Lower leg skin (tissue), 4 donors: ENCODE results near the gene CLTRN. TPM values are rescaled to one million over a fixed set of nuclear protein-coding genes. Genes with fewer than 3 reads are reported as not detected.
"Not testable (repeated sequence)": the region's sequence is repeated elsewhere in the genome, so short reads cannot be mapped to it uniquely, and the experiment has no call there.

ENCODE experiments used
- DNase-seq, 2 donors: peaks; one replicate each; pipeline ENCODE4 v3.0.0-alpha.2; 2019; ENCODE audit warnings: low spot score in 2 of 2
- H3K4me3 ChIP-seq: fragments of 200-600 bp; sonication (generic); 2 replicates; pipeline ENCODE4 v1.5.1; 2017; ENCODE audit warnings: mild to moderate bottlenecking, low read depth; ENCODE audit not compliant: poor library complexity, severe bottlenecking
- CTCF ChIP-seq, 3 donors: fragments of 450-650 bp; IDR thresholded peaks; one replicate each; pipeline ENCODE4 v1.5.1; 2016; ENCODE audit warnings: antibody characterized with exemption in 3 of 3, mild to moderate bottlenecking in 3 of 3, moderate library complexity in 2 of 3
- POLR2A ChIP-seq, 2 donors: fragments of 450-650 bp; IDR thresholded peaks; one replicate each; pipeline ENCODE4 v1.6.1; 2016 to 2017; ENCODE audit warnings: antibody characterized with exemption in 2 of 2, mild to moderate bottlenecking in 1 of 2, moderate library complexity in 1 of 2
- WGBS, 2 donors: methylation state at CpG; one replicate each; pipeline ENCODE4 v1.1.5; 2018; 5-methylcytosine and 5-hydroxymethylcytosine counted together
- intact Hi-C: fragments of 100-400 bp; cut with DNase I; formaldehyde crosslinking; loops from one replicate; pipeline ENCODE4 v1.15.0; 2023; ENCODE audit warnings: low total_unique reads
- total RNA-seq, 4 donors: library from RNA; depleted of rRNA; stranded (reverse); fragments of >200 nt; gene quantifications; one replicate each; pipeline ENCODE4 v1.1.0, GENCODE V29; 2016

CLTRN gene
- 1 to 10 TPM in 1 of 4 donors, under 1 TPM in 3; 0.38 to 1.3 (median 0.44) TPM for total RNA-seq

GRCh38 chrX:15664487-15665444 lies at the start of gene CLTRN:
CLTRN (minus strand) TSS chrX:15664805; CDS start chrX:15664775, 30 bp downstream.
- 40 to 46% methylated on average over 14 of the region's 14 CpGs for WGBS, 2 donors
- intact Hi-C loops, result no loop called here
- no peak for DNase-seq
- no peak for TF ChIP-seq CTCF (IDR thresholded peaks at IDR 0.05)
- no peak for TF ChIP-seq POLR2A (IDR thresholded peaks at IDR 0.05)
- H3K4me3 ChIP-seq, result no peak within 1 kb of the TSS

GRCh38 chrX:15704273-15704672 lies 39.7 kb upstream of the CLTRN start:
- DNase-seq, intact Hi-C loops, H3K4me3 ChIP-seq: not testable (repeated sequence)
- WGBS, 2 donors, result 96 to 98% methylated on average over 5 to 6 of the region's 8 CpGs

- no CpG with 5 or more reads among the region's 5 CpGs for WGBS, 2 donors
- DNase-seq, H3K4me3 ChIP-seq, intact Hi-C loops: not testable (repeated sequence)
Observed at GRCh38 chrX:15703809-15704208, 39.2 kb upstream of the CLTRN start.

- intact Hi-C loops, result no loop called here
- WGBS, 2 donors, result 98% methylated on average over 24 to 39 of the region's 40 CpGs
- H3K4me3 ChIP-seq, result no peak overlapping the region
- no peak for DNase-seq
- TF ChIP-seq POLR2A (IDR thresholded peaks at IDR 0.05) (no peak), CTCF (IDR thresholded peaks at IDR 0.05) (no peak)
Observed at GRCh38 chrX:15702488-15703371, 38.1 kb upstream of the CLTRN start.

- H3K4me3 ChIP-seq, result no peak overlapping the region
- DNase-seq, result no peak
- TF ChIP-seq POLR2A (IDR thresholded peaks at IDR 0.05) (no peak), CTCF (IDR thresholded peaks at IDR 0.05) (no peak)
- intact Hi-C loops, result no loop called here
- 98 to 100% methylated on average over 3 of the region's 3 CpGs for WGBS, 2 donors
Observed at GRCh38 chrX:15696516-15696915, 31.9 kb upstream of the CLTRN start.

GRCh38 chrX:15694941-15695451 lies 30.4 kb upstream of the CLTRN start:
- DNase-seq, result no peak
- intact Hi-C loops, result no loop called here
- no peak overlapping the region for H3K4me3 ChIP-seq
- no peak for TF ChIP-seq CTCF (IDR thresholded peaks at IDR 0.05)
- TF ChIP-seq POLR2A (IDR thresholded peaks at IDR 0.05), result no peak
- WGBS, 2 donors, result 77 to 88% methylated on average over 6 of the region's 6 CpGs
